NCI-H510A treated with DMSO at 0.1 percent for 48 hours (cell line): Measurements from ENCODE around the gene INTS7.

Experiments
- DNase-seq: peaks from one replicate; lab custom pipeline; 2025; lab: John Stamatoyannopoulos, UW

The INTS7 gene

DNA sequence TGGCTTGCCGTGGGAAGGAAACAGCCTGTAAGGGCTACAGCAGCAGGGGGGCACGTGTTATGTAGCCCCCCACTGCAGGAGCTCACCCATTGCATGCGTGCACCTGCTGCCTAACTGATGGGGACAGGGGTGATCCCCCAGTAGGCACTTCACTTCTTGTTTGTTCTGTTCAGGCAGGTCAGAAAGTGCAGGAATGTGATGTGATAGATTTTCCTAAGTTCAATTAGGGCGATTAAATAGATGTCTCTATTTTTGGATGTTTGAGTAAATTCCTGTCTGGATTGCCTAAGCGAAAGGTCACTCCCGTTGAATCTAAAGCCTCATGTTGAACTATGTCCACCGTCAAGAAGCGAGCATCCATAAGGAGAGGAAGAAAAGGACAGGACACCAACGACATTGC is 126.0 kb downstream of the INTS7 start:
- DNase-seq, result no peak

GRCh38 chr1:211908951-211909350 is 126.4 kb downstream of the INTS7 start:
- no peak for DNase-seq

- no peak for DNase-seq
Observed at GRCh38 chr1:211908453-211908852, 126.9 kb downstream of the INTS7 start.

DNA sequence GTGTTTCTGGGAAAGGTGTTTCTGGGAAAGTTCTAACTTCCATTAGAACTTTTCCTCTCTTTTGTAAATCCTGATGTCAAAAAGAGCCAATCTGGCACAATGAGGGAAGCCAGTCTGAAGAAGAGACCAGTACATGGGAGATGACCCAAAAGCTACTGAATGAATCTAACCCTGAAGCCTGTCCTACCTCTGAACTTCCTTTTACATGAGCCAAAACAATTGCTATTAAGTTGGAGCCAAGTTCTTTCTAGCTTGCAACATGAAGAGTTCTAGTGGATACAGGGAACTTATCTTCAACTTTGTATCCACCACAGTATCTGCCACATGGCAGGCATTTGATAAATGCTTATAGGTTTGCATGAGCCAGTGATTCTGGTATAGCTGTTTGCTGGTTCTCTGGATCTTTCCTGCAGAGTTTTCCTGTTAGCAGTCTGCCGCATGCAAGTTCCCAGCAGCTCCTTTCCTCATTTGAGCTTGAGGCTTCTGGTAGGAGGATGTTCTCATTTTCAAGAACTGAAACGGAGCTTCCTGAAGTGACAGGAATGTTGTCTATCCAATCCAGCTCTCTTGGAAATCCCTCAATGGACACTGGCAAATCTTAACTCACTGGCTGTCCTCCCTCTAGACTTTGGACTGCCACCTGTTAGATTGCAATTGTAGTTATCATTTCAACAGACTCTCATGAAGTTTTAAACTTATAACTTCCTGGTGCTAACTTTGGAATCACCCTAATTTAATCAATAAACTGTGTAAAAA is 131.7 kb downstream of the INTS7 start:
- DNase-seq, result no peak

DNA sequence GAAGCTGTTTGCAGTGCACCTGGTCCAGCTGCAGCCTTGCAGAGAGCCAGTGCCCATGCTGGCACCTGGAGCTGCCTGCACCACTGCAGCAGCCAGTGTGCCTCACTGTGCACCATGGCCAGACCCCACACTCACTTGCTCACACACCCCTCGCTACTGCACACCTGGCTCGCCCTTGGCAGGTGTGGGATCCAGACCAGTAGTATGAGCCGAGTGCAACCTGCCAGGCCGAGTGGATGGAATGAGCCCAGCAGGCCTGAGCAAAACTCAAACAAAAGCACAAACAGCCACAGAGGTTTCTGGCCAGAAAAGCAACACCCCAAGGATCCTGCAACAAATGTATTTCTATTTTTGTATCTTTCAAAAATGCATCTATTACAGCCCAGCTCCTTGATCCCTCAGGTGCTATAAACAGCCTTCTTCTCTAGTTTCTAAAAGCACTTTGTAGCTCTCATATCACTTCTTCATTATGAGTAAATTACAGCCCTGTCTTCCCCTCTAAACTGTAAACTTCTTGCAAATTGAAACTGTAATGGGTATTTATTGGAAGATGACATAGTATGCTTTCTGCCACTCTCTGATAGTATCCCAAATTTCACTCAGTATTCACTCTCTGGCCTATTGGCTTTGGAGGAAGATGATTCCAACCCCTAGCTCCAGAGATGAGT is 132.6 kb downstream of the INTS7 start:
- DNase-seq, result no peak

GRCh38 chr1:211901945-211902344 is 133.4 kb downstream of the INTS7 start:
- no peak for DNase-seq

DNA sequence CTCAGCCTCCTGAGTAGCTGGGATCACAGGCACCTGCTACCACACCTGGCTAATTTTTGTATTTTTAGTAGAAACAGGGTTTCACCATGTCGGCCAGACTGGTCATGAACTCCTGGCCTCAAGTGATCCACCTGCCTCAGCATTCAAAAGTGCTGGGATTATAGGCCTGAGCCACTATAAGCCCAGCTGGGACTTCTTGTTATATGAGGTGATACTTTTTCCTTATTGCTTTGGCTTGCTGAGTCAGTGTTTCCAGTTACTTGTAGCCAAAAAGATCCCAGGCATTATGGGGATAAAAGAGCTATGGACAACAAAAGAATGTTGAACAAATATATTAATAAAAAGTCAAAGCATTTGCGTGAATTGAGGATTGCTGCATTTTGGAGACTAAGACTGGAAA is 134.9 kb downstream of the INTS7 start:
- no peak for DNase-seq

DNA sequence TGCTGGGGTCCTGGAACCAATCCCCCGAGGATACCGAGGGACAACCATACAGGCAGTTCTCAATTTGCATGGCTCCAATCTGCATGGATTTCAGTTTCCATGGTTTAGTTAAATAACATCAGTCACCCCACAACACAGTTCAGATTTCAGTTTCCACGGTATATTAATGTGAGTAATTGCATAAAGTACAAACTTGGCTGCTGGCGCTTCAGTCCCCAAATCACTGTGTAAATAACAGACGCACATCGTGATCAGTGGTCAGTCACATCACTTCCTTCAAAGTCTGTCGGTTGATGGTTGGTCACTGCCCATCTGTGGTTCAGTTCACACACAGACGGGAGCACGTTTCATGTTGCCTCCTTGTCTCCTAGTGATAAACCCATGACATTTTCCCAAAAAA is 138.4 kb downstream of the INTS7 start:
- DNase-seq, result no peak

DNA sequence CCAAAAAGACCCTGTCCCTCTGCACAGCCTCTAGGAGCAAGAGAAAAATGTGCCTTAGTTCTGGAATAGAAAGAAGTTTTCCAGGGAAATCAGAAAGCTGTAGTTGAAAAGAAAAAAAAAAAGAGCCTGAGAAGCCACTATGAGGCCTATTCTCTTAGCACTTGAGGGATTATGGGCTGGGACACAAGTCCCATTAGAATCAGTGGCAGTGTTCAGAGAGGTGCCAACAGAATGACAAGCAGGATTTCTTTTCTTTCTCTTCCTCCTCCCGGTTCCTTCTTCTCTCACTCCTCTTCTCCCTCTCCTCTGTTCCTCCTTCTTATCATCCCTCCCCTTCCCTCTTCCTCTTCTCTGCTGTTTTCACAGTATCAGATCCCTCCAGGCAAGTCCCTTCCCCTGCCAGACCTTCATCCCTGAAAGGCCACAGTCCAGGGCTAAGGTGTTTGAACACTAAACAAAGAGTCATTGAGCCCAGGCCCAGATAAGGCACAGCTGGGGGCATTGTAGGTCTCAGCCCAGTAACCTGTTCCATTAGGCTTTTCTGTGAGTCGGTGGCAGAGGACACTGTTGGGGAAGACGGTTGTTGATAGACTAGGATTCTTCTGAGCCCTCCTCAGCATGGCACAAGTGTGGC is 140.1 kb downstream of the INTS7 start:
- DNase-seq, result no peak

DNA sequence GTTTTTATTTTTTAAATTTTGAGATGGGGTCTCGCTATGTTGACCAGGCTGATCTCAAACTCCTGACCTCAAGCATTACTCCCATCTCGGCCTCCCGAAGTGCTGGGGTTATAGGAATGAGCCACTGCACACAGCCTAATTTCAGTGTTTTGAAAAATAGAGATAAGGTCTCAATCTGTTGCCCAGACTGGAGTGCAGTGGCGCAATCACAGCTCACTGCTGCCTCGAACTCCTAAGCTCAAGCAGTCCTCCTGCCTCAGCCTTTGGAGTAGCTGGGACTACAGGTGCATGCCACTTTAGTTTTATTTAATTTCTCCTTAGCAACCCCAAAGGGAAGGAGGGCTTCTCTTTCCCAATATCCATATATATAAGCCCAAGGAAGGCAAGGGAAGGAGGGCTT is 141.0 kb downstream of the INTS7 start:
- DNase-seq, result no peak

DNA sequence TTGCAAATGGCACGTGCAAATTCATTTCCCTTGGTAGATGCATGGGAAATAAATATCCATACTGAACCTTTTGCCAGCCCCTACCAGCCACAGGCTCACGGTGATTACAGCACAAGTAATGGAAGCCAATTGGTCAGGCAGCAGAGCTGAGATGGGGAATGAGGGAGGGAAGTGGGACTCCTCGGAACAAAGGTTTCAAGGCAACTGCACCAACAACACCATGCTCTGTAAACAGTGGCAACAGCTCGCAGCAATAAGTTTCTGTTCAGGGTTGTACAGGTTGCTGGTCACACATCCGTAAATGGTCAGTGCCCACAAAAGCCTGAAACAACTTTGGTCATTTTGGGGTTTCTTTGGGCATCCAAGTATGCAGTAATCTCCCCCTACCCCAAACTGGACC is 142.1 kb downstream of the INTS7 start:
- no peak for DNase-seq

GRCh38 chr1:211892577-211892976 is 142.8 kb downstream of the INTS7 start:
- no peak for DNase-seq

GRCh38 chr1:211891708-211892107 is 143.6 kb downstream of the INTS7 start:
- DNase-seq, result no peak
